Measurements from ENCODE around the gene JAG1.

JAG1 gene

GRCh38 chr20:10662151-10662550 lies 11.6 kb downstream of the JAG1 start:
- no peak for TF ChIP-seq CTCF (IDR thresholded peaks at IDR 0.05)
- Histone ChIP-seq H3K27me3 (ENCODE audit: control insufficient read depth, insufficient read depth, low read length) (no peaks in the 10 kb centered on the region), H3K79me2 (peaks cover 14% of the 10 kb centered on the region), H2AFZ (no peak overlapping the region), H3K4me1 (peaks cover 44% of the 10 kb centered on the region), H3K9me3 (ENCODE audit: control insufficient read depth, low read length) (no peaks in the 10 kb centered on the region), H3K4me3 (ENCODE audit: low read depth, low read length) (no peak overlapping the region), H3K36me3 (ENCODE audit: control insufficient read depth, insufficient read depth, low read length) (no peaks in the 10 kb centered on the region), H3K27ac (no peak overlapping the region), H3K4me2 (ENCODE audit: low read length) (no peak overlapping the region), H3K9ac (no peak overlapping the region)

GRCh38 chr20:10661261-10661660 lies 12.5 kb downstream of the JAG1 start:
- no peaks in the 10 kb centered on the region for H3K27me3 ChIP-seq (ENCODE audit: control insufficient read depth, insufficient read depth, low read length)

GRCh38 chr20:10660661-10661060 lies 13.1 kb downstream of the JAG1 start:
- Histone ChIP-seq H3K9ac (no peak overlapping the region), H2AFZ (peak overlapping the region; percentile 2), H3K4me1 (peaks cover 41% of the 10 kb centered on the region), H3K79me2 (peaks cover 14% of the 10 kb centered on the region), H3K27ac (peak overlapping the region; percentile 57), H3K4me2 (ENCODE audit: low read length) (no peak overlapping the region), H3K9me3 (ENCODE audit: control insufficient read depth, low read length) (no peaks in the 10 kb centered on the region), H3K4me3 (ENCODE audit: low read depth, low read length) (no peak overlapping the region), H3K27me3 (ENCODE audit: control insufficient read depth, insufficient read depth, low read length) (no peaks in the 10 kb centered on the region), H3K36me3 (ENCODE audit: control insufficient read depth, insufficient read depth, low read length) (no peaks in the 10 kb centered on the region)
- no peak for TF ChIP-seq CTCF (IDR thresholded peaks at IDR 0.05)

More at GRCh38 chr20:10661261-10661660, 12.5 kb downstream of the JAG1 start:
- no peak overlapping the region for H3K9ac ChIP-seq
- no peak overlapping the region for H3K4me2 ChIP-seq (ENCODE audit: low read length)
- H3K4me1 ChIP-seq = peaks cover 46% of the 10 kb centered on the region
- H3K79me2 ChIP-seq = peaks cover 14% of the 10 kb centered on the region
- H3K9me3 ChIP-seq (ENCODE audit: control insufficient read depth, low read length) = no peaks in the 10 kb centered on the region
- no peaks in the 10 kb centered on the region for H3K36me3 ChIP-seq (ENCODE audit: control insufficient read depth, insufficient read depth, low read length)
- no peak for TF ChIP-seq CTCF (IDR thresholded peaks at IDR 0.05)
- H3K4me3 ChIP-seq (ENCODE audit: low read depth, low read length) = no peak overlapping the region
- H2AFZ ChIP-seq = no peak overlapping the region
- H3K27ac ChIP-seq = peak overlapping the region; percentile 57

GRCh38 chr20:10659651-10660601 lies 13.9 kb downstream of the JAG1 start:
- Histone ChIP-seq H3K27ac (peak overlapping the region; percentile 57), H2AFZ (peak overlapping the region; percentile 2), H3K4me2 (ENCODE audit: low read length) (peak overlapping the region; percentile 3), H3K9me3 (ENCODE audit: control insufficient read depth, low read length) (no peaks in the 10 kb centered on the region), H3K79me2 (peaks cover 14% of the 10 kb centered on the region), H3K9ac (no peak overlapping the region), H3K4me3 (ENCODE audit: low read depth, low read length) (no peak overlapping the region), H3K4me1 (peaks cover 40% of the 10 kb centered on the region), H3K36me3 (ENCODE audit: control insufficient read depth, insufficient read depth, low read length) (no peaks in the 10 kb centered on the region), H3K27me3 (ENCODE audit: control insufficient read depth, insufficient read depth, low read length) (no peaks in the 10 kb centered on the region)
- TF ChIP-seq CTCF (IDR thresholded peaks at IDR 0.05) = no peak
